DMS 273 treated with DMSO at 0.1 percent for 48 hours (cell line): ENCODE results near the gene PRPS1L1.

ENCODE experiments used
- DNase-seq: peaks from one replicate; lab custom pipeline; 2025; lab: John Stamatoyannopoulos, UW

PRPS1L1 gene

DNA sequence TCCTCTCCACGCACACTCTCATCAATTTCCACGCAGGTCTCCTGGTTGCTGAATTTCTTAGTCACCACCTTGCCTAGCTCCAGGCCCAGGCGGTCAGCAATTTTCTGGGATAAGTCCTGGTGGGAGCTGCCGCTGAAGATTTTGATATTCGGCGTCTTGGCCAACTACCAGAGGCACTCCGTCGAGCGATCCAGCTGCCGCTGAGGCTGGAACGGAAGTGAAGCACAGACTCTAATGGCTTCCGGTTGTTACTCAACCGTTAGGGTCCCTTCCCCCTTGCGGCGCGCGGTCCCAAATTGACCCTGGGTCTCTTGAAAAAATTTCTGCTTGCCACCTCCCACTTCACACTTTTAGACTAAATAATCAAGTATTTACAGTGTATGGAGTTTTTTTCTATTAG is at the start of gene PRPS1L1:
PRPS1L1 (minus strand) TSS at position 219 of the 400 bp plus-strand sequence.
- no peak for DNase-seq

DNA sequence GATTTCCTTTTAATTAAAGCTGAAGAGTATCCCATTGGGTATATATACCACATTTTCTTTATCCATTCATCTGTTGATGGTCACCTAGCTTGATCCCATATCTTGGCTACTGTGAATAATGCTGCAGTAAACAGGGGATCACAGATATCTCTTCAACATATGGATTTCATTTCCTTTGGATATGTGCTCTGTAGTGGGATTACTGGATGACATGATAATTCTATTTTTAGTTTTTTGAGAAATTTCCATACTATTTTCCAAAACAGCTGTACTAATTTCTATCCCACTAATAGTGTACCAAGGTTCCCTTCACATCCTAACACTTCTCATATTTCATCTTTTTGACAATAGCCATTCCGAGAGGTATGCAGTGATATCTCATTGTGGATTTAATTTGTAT is 48.8 kb upstream of the PRPS1L1 start:
- no peak for DNase-seq

DNA sequence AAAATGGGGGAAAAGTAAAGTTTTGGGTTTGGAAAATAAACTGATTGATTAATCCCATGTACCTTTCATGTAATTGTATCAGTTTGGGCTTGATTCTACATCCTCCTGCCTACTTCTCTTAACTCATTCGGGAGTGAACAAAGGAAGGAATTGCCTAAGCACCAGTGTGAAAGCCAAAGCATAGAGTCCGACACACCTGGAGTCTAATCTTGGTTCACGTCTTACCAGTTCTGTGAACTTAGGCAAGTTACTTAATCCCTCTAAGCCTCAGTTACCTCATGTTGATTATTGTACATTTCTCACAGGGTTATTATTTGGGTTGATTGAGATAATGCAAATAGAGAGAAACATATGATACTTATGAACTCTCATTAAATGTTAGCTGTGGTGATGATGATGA is 41.1 kb upstream of the PRPS1L1 start:
- no peak for DNase-seq

DNA sequence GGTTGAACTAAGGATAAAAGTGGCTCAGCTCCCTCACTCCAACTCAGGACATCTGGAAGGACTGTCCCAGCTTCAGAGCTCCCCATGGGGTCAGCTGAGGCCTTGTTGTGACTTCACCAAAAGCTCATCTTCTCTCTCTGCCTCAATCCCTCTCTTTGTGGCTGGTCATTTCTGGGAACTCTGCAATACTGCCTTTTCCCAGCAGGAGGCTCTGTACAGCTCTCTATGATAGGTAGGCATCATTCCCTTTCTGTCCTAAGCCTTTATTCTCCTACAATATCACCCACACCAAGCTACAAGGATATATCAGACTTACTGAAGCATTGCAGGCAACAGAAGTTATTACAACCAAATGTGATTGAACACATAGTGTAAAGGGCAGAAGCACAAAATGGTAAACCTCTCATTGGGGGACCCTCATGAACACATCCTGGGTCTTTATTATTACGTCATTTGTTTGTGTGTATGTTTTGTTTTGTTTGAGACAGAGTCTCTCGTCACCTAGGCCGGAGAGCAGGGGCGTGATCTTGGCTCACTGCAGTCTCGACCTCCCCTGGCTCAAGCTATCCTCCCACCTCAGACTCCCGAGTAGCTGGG is 36.7 kb upstream of the PRPS1L1 start:
- no peak for DNase-seq

DNA sequence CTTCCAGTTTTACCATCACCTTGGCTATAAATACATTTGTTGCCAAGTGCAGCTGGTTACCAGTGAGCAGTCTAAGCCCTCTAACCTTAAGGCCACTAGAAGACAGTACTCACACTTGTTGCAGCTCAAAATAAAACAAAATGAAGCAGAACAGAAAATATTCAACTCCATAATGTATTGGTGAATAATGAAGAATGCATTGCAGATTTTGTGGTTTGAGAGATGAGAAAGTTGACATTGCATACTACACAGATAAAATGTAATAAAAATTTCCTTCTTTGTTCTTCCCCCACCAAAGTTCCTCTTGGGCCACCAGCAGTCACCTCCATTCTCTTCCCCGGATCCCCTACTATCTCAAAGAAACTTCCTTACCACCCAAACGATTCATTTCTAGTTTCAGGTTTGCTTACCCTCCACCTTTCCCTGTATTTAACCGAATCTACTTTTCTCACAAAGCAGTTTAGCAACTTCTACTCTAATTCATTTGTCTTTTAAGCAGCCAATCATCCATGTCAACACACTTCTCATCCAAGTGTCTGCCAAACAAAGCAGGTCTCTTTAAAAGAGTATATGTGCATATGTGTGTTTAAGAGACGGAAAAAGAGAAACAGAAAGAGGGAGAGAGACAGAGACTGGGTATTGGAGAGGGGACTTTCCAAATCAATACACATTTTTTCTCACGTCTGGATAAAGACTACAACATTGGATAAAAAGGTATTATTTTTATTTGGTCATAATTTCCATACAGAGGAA is 35.7 kb upstream of the PRPS1L1 start:
- DNase-seq: no peak

DNA sequence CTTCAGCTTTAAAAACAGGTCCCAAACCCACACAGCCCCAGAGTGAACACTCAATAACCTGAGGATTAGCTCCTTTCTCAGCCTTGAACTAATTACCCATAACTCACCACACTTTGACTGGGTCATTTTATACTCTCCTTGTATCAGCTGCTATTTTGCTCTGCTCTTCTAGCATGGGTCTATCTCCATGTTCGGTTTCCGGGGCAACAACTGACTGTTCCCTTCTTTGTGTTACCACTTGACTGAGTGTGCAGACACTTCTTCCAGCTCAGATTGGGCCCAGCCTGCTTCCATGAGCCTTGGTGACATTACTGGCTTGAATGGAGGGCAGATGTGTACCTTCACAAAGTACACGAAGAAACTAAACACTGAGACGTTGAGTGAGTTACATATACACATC is 31.5 kb upstream of the PRPS1L1 start:
- no peak for DNase-seq

DNA sequence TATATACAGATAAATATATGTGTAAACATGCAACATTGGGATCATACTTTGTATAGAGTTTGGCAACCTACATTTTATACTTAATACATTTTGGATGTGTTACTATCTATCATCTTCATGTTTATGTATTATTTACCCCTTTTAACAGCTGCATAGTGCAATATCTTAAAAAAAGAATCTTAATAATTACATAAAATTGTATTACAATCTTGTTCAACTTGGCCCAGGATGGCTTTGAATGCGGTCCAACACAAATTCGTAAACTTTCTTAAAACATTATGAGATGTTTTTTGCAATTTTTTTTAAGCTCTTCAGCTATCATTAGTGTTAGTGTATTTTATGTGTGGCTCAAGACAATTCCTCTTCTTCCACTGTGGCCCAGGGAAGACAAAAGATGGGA is 26.3 kb upstream of the PRPS1L1 start:
- no peak for DNase-seq

DNA sequence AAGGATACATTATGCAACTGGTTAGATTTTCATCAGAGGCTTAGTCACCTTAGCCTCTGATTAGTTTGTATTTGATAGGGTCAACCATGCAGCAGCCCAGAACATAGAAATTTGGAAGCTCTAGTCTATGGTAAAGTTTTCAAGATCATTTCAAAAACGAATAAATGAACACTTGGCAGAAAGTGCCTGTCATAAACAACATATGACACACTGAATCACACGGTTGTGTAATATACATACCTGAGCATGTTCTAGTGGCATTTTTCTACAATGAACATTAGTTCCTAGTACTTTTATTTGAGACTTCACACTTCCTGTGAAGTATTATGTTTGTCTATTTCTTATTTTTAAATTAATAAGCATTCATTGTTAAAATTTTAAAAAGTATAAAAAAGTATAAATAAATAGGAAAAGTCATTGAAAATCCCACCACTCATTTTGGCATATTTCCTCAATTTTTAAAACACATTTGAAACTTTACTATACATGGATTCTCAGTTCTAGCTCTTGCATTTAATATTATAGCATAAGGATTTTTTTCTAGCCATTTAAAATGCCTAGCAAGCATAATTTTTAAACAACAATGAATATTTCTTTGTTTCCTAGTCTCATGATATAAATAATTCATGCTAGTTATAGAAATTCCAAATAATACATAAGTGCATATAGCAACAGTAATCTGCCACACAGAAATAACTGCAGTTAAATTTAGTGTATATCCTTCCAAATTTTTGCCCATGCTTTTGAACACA is 25.7 kb upstream of the PRPS1L1 start:
- no peak for DNase-seq

DNA sequence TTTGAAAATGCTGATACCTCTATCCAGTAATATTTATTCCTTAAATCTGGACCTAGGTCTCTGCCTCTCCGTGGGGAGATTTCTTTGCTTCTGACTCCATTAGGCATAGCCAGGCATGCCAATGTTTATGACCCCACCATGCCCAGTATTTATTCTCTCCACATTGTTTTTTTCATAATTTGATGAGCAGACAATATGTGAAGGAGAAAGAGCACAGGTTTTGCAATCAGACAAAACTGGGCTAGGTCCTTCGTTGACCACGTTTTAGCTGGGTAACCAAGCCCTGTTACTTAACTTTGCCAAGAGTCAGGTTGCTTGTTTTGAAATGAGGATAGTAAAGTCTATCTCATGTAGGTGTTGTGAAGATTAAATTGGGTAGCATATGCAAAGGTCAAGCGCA is 21.6 kb upstream of the PRPS1L1 start:
- no peak for DNase-seq

DNA sequence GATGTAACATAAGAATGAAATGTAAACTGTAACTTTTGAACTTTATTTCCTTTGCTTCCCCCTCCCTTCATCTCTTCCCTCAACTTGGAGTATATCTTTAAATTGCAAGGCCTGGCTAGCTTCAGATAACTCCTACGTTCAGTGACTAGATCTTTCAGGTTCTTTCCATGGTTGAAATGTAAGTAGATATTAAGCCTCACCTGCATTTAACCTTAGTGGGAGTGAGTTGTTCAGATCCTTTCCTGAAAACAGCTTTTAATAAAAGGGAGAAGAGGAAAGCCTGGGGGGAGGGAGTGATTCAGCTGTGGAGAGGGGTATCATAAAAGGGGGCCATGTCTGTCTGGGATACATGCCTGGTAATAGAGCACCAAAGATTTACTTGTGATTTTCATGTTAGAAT is 19.0 kb upstream of the PRPS1L1 start:
- no peak for DNase-seq

DNA sequence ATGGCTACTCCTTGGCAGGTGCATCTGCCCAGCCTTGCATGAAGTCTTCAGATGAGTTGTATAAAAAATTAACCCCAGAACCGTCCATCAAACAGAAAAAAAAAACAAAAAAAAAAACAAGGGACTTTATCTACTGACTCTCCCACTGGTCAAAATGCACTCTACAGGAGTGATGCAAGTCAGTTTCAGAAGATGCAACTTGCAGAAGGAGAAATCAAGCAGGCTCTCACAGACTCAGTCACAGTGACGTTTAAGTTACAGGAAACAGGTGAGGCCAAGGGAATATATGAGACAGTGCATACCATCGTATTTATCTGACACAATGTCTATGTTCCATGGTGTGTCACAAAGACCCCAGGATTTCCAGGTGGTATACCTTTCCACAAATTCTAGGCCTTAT is 17.5 kb upstream of the PRPS1L1 start:
- no peak for DNase-seq

DNA sequence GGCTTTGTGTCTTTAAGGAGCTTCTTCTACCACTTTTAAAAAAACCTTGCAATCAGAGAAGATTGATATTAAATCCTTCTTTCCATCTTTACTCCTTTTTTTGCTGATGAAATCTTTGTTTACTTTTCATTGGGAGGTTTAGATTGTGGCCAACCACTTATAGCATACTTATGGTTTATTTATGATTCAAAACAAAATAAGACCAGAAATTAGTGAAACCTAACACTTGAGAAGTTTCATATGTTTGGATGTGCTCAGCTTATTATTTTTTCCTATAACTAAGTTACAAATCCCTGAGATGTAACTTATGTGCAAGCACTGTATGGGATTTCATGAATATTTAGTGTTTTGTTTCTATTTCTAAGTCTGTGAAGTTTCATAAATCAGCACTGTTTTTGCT is 13.5 kb upstream of the PRPS1L1 start:
- no peak for DNase-seq

DNA sequence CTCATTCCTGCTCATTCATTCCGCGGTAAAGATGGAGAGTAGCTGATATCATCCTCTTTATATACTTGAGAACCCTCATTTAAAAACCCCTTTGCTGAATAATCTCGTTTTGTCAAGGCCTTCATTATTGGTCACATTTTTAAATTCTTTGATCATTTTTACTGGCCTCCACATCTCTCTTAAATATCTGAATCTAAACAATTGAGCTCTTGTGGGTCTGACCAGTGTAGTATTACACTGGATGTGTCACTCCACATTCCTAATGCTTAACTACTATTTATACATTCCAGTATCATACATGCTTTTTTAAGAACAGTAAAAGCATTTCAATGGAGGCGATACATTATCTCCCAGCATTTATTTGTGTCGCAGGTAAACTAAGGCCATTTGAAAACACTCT is 12.6 kb upstream of the PRPS1L1 start:
- no peak for DNase-seq

DNA sequence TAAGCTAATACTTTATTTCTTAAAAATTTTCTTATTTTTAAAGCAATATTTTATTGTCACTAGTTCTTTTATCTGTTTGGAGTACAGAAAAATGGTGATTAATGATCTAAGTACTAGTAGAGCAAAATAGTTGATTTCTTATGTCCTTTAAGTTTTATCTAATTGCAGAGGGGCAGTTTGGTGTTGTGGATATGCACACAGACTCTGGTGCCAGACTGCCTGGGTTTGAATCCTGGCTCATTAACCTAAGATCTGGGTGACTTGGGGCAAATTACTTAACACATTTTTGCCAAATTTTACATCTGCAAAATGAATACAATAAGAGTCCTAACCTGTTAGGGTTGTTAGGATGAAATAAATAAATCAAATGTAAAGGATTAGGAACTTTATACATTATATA is 10.7 kb upstream of the PRPS1L1 start:
- DNase-seq: no peak

DNA sequence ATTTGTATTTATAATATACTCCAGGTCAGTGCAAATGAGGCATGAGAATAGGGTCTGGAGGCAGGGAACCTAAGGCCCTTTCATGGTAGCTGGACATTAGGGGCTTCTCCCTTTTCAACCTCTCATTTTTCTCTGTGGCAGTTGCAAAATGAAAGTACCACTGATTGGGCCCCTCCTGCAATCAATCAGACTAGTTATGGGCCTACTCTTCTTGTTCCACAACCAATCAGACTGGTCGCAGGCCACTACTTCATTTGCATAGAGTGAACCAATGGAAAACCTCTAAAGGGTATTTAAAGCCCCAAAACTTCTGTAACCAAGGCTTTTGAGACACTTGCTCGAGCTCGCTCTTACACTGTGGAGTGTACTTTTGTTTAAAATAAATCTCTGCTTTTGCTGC is 10.0 kb upstream of the PRPS1L1 start:
- no peak for DNase-seq

DNA sequence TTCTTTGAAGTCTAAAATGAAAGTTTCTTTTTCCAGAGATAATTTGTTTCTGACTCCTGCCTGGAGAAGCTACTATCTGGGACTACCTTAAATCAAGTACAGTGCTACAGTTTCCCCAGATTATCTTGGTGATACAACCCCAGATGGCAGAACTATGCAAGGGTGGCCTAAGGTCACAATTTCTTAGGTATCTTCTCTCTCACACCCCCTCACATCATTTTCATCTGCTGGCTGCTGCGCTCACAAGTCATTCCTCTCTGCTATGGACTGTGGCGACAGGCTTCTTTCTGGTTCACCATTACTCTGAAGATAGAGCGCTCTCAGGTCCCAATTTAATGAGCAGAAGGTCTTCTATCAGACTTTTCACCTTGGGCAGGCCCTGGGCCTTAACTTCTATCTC is 9.1 kb upstream of the PRPS1L1 start:
- DNase-seq: no peak

DNA sequence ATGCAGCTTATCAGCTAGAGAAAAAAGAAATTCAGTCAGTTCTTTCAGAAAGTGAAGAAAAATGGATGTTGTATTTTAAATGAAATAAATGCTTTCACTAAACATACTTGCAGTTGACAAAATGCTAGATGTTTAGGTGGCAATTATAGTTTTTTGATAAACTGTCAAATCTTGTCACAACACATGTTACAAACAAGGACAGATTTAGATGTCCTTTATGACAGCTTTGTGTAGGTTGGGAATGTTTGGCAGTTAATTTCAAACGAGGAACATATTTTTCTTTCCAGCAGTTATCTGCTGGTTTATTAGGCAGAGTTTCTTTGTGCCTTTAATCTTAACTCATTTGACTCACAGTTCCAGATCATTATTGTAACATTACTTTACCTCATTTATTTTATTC is 3.1 kb upstream of the PRPS1L1 start:
- DNase-seq: no peak

DNA sequence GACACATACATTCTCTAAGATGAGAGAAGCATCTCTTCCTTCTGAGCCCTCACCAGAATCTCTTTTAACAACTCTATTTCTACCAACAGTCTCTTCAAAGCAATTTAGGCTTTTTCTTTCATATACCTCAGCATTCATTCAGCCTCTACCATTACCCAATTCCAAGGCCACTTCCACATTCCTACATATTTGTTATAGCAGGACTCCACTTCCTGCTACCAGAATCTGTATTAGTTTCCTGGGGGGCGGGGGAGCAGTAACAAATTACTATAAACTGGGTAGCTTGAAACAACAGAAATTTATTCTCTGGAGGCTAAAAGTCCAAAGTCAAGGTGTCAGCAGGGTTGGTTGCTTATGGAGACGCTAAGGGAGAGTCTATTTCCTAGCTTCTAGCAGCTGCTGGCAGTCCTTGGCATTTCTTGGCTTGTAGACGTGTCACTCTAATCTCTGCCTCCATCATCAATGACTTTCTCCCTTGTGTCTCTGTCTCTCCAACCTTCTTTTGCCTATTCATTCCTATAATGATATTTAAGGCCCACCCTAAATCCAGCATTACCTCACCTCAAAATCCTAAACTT is 7.4 kb downstream of the PRPS1L1 start:
- DNase-seq: no peak

DNA sequence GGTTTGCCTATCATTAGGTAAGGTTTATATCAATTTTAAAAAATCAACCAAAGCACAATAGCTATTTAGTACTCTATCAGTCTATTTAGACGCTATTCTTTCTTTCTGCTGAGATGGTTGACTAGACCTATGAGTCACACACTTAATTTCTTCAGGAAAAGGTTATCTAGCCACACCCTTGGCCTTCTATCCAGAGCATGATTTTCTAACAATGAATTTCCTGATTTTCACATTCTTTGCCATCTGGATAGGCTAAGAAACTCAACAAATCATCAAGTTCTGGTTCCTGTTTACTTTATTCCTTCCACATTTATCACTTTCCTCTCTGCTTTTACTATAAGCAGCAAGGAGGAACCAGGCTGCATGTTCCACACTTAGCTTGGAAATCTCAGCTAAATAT is 8.1 kb downstream of the PRPS1L1 start:
- no peak for DNase-seq

DNA sequence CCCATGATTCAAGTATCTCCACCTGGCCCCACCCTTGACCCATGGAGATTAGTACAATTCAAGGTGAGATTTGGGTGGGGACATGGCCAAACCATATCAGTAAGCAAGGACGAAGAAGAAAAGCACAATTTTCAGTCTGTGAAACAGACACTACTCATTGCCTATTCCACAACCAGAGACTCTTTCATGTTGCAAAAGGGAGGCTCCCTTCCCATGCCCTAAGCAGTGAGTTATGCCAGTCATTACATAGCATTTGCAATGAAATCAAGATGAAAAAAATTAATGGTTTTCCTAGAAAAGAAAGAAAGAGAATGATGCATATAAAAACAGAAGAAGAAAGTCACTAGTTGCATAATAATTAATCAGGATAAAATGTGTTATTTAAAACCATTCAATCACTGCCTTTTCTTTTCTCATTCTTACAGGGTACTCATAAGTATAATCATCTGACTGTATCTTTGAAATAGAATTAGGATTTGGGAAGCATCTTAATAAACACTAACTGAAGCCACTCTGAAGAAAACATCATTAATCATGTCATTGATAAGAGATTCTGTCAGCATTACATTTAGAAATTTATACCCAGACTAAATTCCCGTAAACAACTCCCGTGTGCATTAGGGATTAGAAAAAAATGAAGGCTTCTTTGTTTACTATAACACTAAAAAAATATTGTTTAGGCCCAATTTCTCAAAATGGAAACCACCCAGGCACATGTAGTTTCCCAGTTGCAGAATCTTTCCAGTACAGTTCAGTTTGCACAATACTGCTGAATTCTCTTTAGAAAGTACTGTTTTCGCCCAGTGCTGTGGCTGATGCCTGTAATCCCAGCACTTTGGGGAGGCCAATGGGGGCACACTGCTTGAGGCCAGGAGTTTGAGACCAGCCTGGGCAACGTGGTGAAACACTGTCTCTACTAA is 9.1 kb downstream of the PRPS1L1 start:
- DNase-seq: no peak

DNA sequence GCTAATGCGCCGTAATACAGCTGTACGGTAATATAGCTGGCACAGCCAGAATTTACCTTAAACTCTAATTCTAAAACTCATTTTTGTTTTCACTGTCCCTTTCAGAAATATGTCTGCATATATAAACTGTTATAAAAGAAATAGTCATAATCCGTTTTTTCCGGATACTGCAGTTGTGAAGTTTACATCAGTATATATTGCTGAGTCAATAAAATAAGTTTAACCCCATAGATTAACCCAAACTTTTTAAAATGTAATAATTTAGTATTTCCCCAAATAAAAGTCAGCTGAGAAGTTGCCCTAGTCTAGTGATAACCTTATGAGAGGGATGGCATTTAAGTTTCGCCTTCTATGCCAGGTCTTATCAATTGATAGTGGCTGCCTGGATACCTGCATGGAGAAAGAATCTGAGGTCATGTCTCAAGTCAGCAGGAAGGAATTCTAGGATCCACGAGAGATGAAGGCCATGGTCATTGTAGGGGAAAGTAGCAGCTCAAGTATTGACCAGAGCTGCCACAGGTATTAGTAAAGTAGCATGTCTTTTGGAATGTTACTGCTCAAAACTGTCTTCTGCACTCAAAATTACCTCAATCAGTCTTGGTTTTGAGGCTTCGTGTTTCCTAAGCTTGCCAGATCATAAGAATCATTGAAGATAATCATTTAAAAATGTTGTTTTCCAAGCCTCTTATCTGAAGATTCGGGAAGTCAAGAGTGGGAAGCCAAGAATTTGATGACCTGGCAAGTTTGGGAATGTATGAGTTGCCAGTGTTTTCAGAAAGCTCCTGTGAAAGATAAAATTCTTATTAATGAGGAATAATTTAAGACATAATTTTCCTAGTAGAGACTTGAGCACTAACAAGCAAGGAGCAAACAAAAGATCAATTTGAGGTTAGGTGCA is 10.8 kb downstream of the PRPS1L1 start:
- DNase-seq: no peak
